Heart left ventricle (tissue), 16 donors: ENCODE results near the gene SNX9. TPM values are rescaled to one million over a fixed set of nuclear protein-coding genes. Genes with fewer than 3 reads are reported as not detected.
A peak's percentile ranks its signal among the peaks of the same experiment; 100 is the strongest.

Experiments used
- ATAC-seq, 4 donors: fragments of 200-7000 bp; cut with Tn5 transposase; one replicate each; pipeline ENCODE4 v1.9.1; 2020 to 2022; ENCODE audit warnings: moderate library complexity in 4 of 4, mild to moderate bottlenecking in 3 of 4, moderate number of reproducible peaks in 1 of 4
- DNase-seq, 5 donors: peaks; one replicate each; pipeline ENCODE4 v3.0.0-alpha.2; 2020
- H3K27ac ChIP-seq, 12 donors: fragments of 200-600 bp; sonication (generic) in 4 of 12; one replicate each; pipeline versions ENCODE4 v1.5.0 to v1.8.0; 2016 to 2022; ENCODE audit warnings: mild to moderate bottlenecking in 2 of 12
- H3K27me3 ChIP-seq, 9 donors: fragments of 200-600 bp; sonication (generic) in 2 of 9; one replicate each; pipeline versions ENCODE4 v1.5.1 to v1.8.0; 2016 to 2022; ENCODE audit warnings: mild to moderate bottlenecking in 3 of 9
- H3K36me3 ChIP-seq, 9 donors: fragments of 200-600 bp; sonication (generic) in 2 of 9; one replicate each; pipeline versions ENCODE4 v1.5.0 to v1.8.0; 2018 to 2022; ENCODE audit warnings: mild to moderate bottlenecking in 2 of 9
- H3K4me1 ChIP-seq, 12 donors: fragments of 200-600 bp; sonication (generic) in 4 of 12; one replicate each; pipeline versions ENCODE4 v1.5.0 to v1.8.0; 2016 to 2022; ENCODE audit warnings: mild to moderate bottlenecking in 3 of 12
- H3K4me3 ChIP-seq, 12 donors: fragments of 200-600 bp; sonication (generic) in 4 of 12; one replicate each; pipeline versions ENCODE4 v1.5.0 to v1.8.0; 2017 to 2022; ENCODE audit warnings: mild to moderate bottlenecking in 9 of 12, moderate library complexity in 4 of 12
- H3K9me3 ChIP-seq, 12 donors: fragments of 200-600 bp; sonication (generic) in 4 of 12; one replicate each; pipeline versions ENCODE4 v1.5.0 to v1.8.0; 2016 to 2022; ENCODE audit warnings: mild to moderate bottlenecking in 1 of 12
- POLR2A ChIP-seq, 2 donors: fragments of 450-650 bp; IDR thresholded peaks; one replicate each; pipeline ENCODE4 v1.6.1; 2017; ENCODE audit warnings: antibody characterized with exemption in 2 of 2, mild to moderate bottlenecking in 2 of 2, moderate library complexity in 2 of 2
- WGBS, 4 donors: extraction: QIAGEN DNeasy Blood & Tissue Kit in 2 of 4; methylation state at CpG; one replicate each; pipeline versions ENCODE4 v1.1.5 to v1.1.7; 2013 to 2018; 5-methylcytosine and 5-hydroxymethylcytosine counted together
- intact Hi-C, 10 donors: fragments of 100-400 bp; cut with DNase I; formaldehyde crosslinking; loops; one replicate each; pipeline versions ENCODE4 v1.11.1 to v1.14.2; 2022
- polyA plus RNA-seq, 2 donors: library from polyadenylated mRNA; stranded (reverse); fragments of 200-250 nt; gene quantifications; one replicate each; pipeline ENCODE4 v1.2.3, GENCODE V29; 2013
- total RNA-seq, 9 donors: library from RNA; depleted of rRNA in 2 of 9; stranded (reverse); fragments of >200 nt in 2 of 9; fragmentation: NEBNext Ultra II Directional in 3 of 9; extraction: Animal tissue kit (Norgen Biotek cat#: 25700) in 3 of 9; gene quantifications; one replicate each; pipeline versions ENCODE4 v1.1.0 to v1.2.4, GENCODE V29; 2016 to 2023
- TF ChIP-seq, protein P1 (sequence below), 12 donors: fragments of 200-600 bp; sonication (generic) in 4 of 12; IDR thresholded peaks; one replicate each; pipeline versions ENCODE4 v1.5.0 to v1.8.0; 2018 to 2022; ENCODE audit warnings: antibody characterized with exemption in 12 of 12, mild to moderate bottlenecking in 5 of 12
- donor health status: ischemic (EF 13 %, LVEDD 7.1; RV severe dilation, severe dysfunction).
- donor health status: healthy with polysubstance abuse.
- donor health status: DM: no; HTN: yes; CAD: no.
- donor health status: DM: no; HTN: no; CAD: no.
- donor health status: ischemic (EF 25% LVEDD 6.9; RV normal size, moderate dysfunction).
- donor health status: ischemic (EF 25% LVEDD 5.7; RV mildly dilated, moderate dysfunction).
- donor health status: healthy.
- donor health status: DM: yes; HTN: yes; CAD: no.
- donor health status: ischemic (EF 35%, LVEDD 5.7; RV mildly dilated, moderate dysfunction).
- donor health status: nonischemic (EF 11% LVEDD 7.7; RV severe dilation, severe dysfunction).
- donor health status: DM: yes; HTN: yes; CAD: no.
- donor health status: PGD.
- donor health status: ischemic (EF 29% LVEDD 5.4; RV normal size, mild dysfunction).
- donor health status: nonischemic (EF 23%, LVEDD 6.1; RV moderate dilation, normal function).

Gene SNX9
- total and polyA plus RNA-seq, 11 donors = 15.4 to 44.0 (median 30.7) TPM

GRCh38 chr6:157905590-157906342 lies 82.7 kb downstream of the SNX9 start:
- intact Hi-C loops = no loop called here
- no peak for TF ChIP-seq POLR2A (IDR thresholded peaks at IDR 0.05)
- DNase-seq (no peak), ATAC-seq (peak in 1 of 4 donors; percentile 18)
- Histone ChIP-seq H3K9me3 (no peaks in the 10 kb centered on the region), H3K36me3 (peaks cover 0 to 75% (median 54%) of the 10 kb centered on the region in 9 donors), H3K4me3 (no peak overlapping the region), H3K4me1 (peaks cover 0 to 47% (median 9%) of the 10 kb centered on the region in 12 donors), H3K27me3 (no peaks in the 10 kb centered on the region), H3K27ac (peak overlapping the region in 4 of 12 donors; percentile 7 to 30 (median 9))
- WGBS, 4 donors = 73 to 82% (median 74%) methylated on average over 11 of the region's 11 CpGs

DNA sequence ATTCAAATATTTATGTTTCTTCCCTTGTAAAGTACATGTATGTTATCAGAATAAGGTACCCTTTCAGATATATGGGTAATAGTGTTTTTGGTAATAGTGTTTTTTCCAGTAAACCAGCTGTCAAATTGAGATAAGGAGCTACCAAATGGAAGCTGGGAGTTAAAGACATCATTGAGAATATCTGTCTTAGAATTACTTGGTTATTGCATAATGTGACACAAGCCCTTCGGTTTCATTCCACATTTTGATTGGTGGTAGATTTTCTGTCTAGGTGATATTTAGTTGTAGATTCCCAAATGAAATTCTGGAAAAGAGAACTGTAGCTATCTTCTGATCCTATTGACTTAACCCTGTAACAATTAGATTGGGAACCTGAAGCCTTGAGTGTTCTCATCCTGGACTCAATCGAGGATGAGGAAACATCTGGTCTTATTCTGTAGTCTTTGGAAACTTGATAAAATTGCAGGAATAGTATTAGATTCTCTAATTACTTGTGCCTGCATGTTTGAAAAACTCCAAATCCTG lies 83.6 kb downstream of the SNX9 start:
- TF ChIP-seq POLR2A (IDR thresholded peaks at IDR 0.05) = no peak
- TF ChIP-seq, protein P1, sequence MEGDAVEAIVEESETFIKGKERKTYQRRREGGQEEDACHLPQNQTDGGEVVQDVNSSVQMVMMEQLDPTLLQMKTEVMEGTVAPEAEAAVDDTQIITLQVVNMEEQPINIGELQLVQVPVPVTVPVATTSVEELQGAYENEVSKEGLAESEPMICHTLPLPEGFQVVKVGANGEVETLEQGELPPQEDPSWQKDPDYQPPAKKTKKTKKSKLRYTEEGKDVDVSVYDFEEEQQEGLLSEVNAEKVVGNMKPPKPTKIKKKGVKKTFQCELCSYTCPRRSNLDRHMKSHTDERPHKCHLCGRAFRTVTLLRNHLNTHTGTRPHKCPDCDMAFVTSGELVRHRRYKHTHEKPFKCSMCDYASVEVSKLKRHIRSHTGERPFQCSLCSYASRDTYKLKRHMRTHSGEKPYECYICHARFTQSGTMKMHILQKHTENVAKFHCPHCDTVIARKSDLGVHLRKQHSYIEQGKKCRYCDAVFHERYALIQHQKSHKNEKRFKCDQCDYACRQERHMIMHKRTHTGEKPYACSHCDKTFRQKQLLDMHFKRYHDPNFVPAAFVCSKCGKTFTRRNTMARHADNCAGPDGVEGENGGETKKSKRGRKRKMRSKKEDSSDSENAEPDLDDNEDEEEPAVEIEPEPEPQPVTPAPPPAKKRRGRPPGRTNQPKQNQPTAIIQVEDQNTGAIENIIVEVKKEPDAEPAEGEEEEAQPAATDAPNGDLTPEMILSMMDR (IDR thresholded peaks at IDR 0.05) = no peak
- 52 to 68% (median 54%) methylated on average over 2 of the region's 2 CpGs for WGBS, 4 donors
- ATAC-seq = peak in 2 of 4 donors; percentile 30 to 54

GRCh38 chr6:157907651-157908050 lies 84.6 kb downstream of the SNX9 start:
- DNase-seq (no peak), ATAC-seq (peak in 2 of 4 donors; percentile 22 to 32)
- WGBS, 4 donors = 56 to 82% (median 75%) methylated on average over 7 of the region's 7 CpGs
- no peaks in the 10 kb centered on the region for H3K27me3 ChIP-seq
- H3K36me3 ChIP-seq = peaks cover 0 to 77% (median 58%) of the 10 kb centered on the region in 9 donors
- H3K4me3 ChIP-seq = no peak overlapping the region
- TF ChIP-seq POLR2A (IDR thresholded peaks at IDR 0.05) = no peak
- TF ChIP-seq, protein P1 (IDR thresholded peaks at IDR 0.05) = no peak
- peaks cover 0 to 56% (median 14%) of the 10 kb centered on the region in 12 donors for H3K4me1 ChIP-seq
- H3K9me3 ChIP-seq = no peaks in the 10 kb centered on the region
- H3K27ac ChIP-seq = peak overlapping the region in 2 of 12 donors; percentile 3 to 32
- intact Hi-C loops = no loop called here

More for the DNA sequence above, 83.6 kb downstream of the SNX9 start:
- H3K4me1 ChIP-seq = peaks cover 0 to 46% (median 11%) of the 10 kb centered on the region in 12 donors
- H3K36me3 ChIP-seq = peaks cover 0 to 78% (median 58%) of the 10 kb centered on the region in 9 donors
- H3K27ac ChIP-seq = peak overlapping the region in 4 of 12 donors; percentile 4 to 10 (median 8)
- no peak for DNase-seq
- H3K9me3 ChIP-seq = no peaks in the 10 kb centered on the region
- H3K4me3 ChIP-seq = no peak overlapping the region
- intact Hi-C loops = no loop called here
- no peaks in the 10 kb centered on the region for H3K27me3 ChIP-seq

DNA sequence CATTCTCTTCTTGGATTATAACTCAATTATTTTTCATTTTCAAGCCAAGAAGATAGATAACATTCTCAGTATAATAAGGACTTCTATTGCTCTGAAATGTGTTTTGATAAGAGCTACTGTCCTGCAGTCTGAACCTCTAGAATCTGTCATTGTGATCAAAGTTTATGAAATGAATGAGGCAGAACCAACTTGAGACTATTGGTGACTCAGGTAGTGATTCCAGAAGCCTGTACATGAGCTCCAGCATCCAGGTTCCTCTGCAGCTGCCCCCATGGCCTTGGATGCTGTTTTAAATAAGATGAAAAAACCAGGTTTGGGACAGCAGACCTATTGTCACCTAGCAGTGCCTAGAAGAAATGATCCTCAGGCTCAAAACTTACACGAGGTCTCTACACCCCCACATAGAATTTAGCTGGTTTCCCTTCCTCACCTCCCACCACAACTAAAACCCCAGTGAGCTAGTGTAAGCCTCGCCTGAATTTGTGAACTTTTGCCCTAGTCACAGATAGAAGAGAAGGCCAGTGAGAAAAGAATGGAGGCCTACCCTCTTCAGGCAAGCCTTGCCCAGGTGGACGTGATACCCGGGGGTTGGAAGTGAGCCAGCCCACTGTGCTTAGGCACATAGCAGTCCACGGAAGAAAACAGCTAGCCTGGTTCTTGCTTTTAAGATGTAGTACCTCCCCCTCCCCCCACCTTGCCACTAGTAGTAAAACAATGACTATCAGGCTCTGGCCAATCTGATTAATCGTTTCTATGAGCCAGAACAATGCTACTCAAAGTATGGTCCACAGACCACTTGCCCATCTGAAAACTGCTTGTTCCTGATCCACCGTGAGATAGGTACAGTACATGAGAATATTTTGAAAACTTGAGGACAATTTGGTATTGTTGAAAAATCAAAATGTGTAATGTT lies 85.6 kb downstream of the SNX9 start:
- Histone ChIP-seq H3K4me1 (peaks cover 0 to 56% (median 14%) of the 10 kb centered on the region in 12 donors), H3K27me3 (no peaks in the 10 kb centered on the region), H3K36me3 (peaks cover 0 to 74% (median 58%) of the 10 kb centered on the region in 9 donors), H3K27ac (no peak overlapping the region), H3K4me3 (no peak overlapping the region), H3K9me3 (no peaks in the 10 kb centered on the region)
- intact Hi-C loops = no loop called here
- ATAC-seq = peak in 1 of 4 donors; percentile 22
- 69 to 86% (median 73%) methylated on average over 5 to 7 of the region's 7 CpGs for WGBS, 4 donors
- no peak for TF ChIP-seq POLR2A (IDR thresholded peaks at IDR 0.05)
- TF ChIP-seq, protein P1 (IDR thresholded peaks at IDR 0.05) = no peak
- DNase-seq = peak in 1 of 5 donors; percentile 25
